Stimulated activated CD8-positive, alpha-beta memory T cell treated with anti-CD3 and anti-CD28 coated beads, Interleukin-2, amount 100 ng/mL, for 1 hour (primary cell): ENCODE measurements around the gene RPS19BP1.

Source experiments
- DNase-seq, 2 donors: peaks; one replicate each; pipeline ENCODE4 v3.0.0-alpha.2; 2020; ENCODE audit warnings: low read depth in 2 of 2

Gene RPS19BP1, protein sequence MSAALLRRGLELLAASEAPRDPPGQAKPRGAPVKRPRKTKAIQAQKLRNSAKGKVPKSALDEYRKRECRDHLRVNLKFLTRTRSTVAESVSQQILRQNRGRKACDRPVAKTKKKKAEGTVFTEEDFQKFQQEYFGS

GRCh38 chr22:39532215-39533073 is at the start of gene RPS19BP1:
Gene RPS19BP1 (minus strand): TSS chr22:39532748. CDS start chr22:39532738, 10 bp downstream.
- DNase-seq = peak; percentile 98 to 99

GRCh38 chr22:39581303-39581702 is 48.8 kb upstream of the RPS19BP1 start:
- no peak for DNase-seq

- no peak for DNase-seq
These were observed 48.2 kb upstream of the RPS19BP1 start for GRCh38 chr22:39580795-39581194.

DNA sequence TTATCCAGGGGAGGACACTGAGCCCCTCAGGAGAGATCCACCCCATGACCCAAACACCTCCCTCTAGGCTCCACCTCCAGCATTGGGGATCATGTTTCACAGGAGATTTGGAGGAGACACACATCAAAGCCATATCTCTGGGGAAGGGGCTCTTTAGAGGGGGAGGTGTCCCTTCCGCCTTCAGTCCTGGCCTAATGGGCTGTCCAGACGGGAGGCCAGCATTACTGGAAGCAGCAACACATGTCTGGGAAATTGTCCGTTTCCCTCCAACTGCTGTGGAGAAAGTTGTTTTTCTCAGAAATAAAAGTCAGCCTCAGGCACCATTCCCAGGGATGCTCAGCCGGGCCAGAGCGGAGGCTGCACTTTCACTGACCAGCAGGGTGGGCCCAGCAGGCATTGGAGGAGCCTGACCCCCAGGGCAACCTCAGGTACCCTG is 47.5 kb upstream of the RPS19BP1 start:
- DNase-seq = no peak

- no peak for DNase-seq
These were observed 45.4 kb upstream of the RPS19BP1 start for GRCh38 chr22:39577900-39578299.

GRCh38 chr22:39577366-39577765 is 44.8 kb upstream of the RPS19BP1 start:
- DNase-seq = no peak

- no peak for DNase-seq
These were observed 43.5 kb upstream of the RPS19BP1 start for GRCh38 chr22:39576027-39576426.

- no peak for DNase-seq
These were observed 42.9 kb upstream of the RPS19BP1 start for GRCh38 chr22:39575552-39575825.

GRCh38 chr22:39574779-39575551 is 42.4 kb upstream of the RPS19BP1 start:
- DNase-seq = no peak

DNA sequence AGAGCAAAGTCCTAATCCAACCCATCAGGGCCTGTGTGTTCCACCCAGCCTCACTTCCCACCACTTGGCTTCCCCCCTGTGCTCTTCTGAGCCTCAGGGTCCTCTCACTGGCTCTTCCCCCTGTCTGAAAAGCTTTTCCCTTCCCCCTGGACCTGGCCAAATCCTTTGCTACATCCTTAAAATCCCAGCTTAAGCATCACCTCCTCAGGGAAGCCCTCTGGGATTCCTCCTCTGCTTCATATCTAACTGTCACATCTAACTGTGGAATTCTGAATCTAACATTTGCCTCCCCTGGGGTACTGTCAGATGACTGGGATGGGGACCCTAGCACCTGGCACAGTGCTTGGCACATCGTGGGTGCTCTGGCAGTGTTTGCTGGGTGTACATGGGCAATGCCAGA is 39.0 kb upstream of the RPS19BP1 start:
- DNase-seq = no peak

DNA sequence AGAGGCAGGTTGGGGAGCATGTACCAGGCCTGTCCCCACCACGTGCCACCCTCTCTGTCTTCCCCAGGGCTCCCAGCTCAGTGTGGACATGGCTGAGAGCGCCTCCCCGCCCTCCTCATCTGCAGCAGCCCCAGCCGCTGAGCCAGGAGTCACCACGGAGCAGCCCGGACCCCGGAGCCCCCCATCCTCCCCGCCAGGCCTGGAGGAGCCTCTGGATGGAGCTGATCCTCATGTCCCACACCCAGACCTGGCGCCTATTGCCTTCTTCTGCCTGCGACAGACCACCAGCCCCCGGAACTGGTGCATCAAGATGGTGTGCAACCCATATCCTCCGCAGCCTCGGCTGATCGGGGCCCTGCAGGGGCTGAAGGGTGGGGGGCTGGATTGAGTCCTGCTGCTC is 38.1 kb upstream of the RPS19BP1 start, which contains the start of gene CACNA1I:
TSS of gene CACNA1I (plus strand) at position 89 of the 400 bp plus-strand sequence. CDS start at position 89, 0 bp downstream.
- no peak for DNase-seq

- DNase-seq = no peak
These were observed 37.7 kb upstream of the RPS19BP1 start for GRCh38 chr22:39570226-39570625.

GRCh38 chr22:39569066-39569465 is 36.5 kb upstream of the RPS19BP1 start:
- no peak for DNase-seq

DNA sequence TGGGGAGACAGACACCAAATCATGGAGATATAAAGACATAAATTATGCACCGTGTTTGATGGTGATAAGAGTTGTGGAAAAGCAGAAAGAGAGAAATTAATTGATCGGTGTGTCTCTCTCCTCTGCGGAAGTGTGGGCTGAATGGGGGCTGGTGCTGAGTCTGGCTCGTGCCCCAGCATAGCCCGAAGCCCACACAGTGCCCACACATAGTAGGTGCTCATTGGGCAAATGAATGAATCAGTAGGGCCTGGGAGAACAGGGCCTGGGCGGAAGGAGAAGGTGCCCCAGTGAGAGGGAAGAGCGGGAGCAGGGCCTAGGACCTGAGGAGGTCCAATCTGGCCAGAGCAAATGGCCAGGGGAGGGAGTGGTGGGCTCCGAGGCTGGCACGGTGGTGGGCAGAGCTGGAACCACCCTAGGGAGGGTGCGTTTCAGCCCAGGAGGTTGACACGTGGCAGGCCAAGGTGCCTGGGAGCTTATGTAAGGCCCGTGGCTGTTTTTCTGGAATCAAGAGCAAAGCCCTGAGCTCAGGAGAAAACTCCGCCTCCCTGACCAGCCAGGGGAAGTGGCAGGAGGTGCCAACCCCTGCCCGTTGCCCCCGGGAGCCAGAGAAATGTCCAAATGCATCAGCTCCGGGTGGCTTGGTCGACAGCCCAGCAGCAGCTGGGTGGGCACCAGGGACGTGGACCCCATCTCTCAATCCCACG is 35.9 kb upstream of the RPS19BP1 start:
- DNase-seq = no peak

DNA sequence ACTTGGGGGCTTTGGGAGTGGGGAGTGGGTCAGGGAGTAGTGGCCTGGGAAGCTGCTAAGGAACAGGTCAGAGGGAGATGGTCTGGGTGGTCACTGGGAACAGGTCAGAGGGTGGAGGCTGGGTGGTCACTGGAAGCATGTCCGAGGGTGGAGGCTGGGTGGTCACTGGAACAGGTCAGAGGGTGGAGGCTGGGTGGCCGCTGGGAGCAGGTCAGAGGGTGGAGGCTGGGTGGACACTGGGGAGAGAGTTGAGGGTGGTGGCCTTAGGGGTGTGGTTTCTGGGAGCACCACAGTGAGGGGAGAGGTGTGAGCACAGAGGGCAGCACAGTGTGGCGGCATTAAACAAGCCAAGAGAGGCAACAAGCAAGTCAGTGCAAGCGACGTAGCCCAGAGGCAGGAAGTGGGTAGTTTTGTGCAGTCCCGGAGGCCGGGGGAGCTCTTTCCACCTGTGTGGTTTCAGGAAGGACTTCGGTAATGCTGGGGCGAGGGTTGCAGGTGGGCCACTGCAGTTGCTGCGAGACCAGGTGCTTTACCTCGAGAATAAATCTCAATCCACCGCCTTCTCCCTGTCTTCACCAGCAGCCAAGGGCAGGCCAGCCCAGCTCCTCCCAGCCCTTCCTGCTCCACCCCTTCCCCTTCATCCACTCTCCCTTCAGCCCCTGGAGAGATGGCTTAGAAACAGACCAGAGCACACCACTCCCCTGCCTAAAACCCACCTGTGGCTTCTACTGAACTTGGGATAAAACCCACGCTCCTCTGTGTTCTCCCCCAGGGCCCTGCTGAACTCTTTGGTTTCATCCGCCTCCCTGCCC is 34.8 kb upstream of the RPS19BP1 start:
- DNase-seq = no peak

GRCh38 chr22:39565414-39565944 is 32.9 kb upstream of the RPS19BP1 start:
- DNase-seq = no peak

DNA sequence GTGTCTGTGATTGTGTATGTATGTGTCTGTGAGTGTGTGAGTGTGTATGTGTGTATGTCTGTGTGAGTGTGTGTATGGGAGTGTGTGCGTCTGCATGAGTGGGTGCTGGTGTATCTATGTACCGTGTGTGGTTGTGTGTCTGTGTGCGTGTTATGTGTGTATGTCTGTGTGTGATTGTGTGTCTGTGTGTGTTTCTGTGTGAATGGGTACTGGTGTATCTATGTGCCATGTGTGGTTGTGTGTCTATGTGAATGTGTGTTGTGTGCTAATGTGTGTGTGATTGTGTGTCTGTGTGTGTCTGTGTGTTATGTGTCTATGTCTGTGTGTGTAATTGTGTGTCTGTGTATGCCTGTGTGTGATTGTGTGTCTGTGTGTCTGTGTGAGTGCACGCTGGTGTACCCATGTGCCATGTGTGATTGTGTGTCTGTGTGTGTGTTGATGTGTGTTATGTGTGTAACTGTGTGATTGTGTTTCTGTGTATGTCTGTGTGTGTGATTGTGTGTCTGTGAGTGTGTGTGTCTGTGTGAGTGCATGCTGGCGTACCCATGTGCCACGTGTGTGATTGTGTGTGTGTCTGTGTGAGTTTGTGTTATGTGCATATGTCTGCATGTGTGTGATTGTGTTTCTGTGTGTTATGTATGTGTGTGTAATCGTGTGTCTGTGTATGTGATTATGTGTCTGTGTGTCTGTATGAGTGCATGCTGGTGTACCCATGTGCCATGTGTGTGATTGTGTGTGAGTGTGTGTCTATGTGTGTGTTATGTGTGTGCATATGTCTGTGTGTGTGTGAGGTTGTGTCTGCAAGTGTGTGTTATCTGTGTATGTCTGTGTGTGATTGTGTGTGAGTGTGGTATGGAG is 31.3 kb upstream of the RPS19BP1 start:
- DNase-seq = no peak

DNA sequence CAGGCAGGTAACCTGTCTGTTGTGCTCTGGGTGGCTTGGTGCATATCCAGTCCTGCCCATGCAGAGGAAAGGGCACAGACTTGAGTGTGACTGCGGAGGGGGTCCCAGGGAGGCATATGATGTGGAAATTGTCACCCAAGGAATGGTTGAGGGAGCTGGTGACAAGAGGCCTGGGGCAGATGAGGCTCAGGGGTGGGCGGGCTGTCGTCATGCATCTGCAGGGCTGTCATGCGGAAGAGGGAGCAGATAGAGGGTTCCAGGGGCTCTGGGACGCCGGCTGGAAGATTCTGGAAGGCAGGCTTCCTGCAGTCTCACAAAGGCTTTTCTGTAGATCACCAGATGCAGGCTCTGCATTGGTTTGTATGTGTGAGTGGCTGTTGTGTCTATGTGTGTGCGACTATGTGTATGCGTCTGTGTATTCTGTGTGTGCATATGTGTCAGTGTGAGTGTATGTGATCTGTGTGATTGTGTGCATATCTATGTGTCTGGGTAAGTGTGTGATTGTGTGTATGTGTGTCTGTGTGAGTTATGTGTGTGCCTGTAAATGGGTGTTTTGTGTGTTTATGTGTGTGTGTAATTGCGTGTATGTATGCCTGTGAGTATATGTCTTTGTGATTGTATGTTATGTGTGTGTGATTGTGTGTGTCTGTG is 30.4 kb upstream of the RPS19BP1 start:
- DNase-seq = no peak

DNA sequence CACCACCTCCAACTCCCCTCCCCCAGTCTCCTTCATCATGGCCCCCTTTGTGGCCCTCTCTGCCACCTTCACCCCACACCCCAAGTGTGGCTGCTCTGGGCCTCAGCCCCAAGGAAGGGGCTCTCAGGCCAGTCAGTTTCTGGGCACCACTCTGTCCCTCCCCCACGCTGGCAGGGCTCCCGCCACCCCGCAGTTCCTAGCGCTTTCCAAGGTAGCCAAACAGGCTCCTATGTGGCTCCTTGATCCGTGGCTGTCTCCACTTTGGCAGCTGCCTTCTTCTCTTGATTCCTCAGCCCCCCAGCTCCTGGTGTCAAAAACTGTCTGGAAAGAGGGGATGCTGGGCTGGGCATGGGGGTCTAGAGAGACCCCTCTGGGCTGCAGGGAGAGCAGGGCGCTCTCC is 27.6 kb upstream of the RPS19BP1 start:
- DNase-seq = no peak
